ENCODE data around the gene INO80E. TPM values are rescaled to one million over a fixed set of nuclear protein-coding genes. Genes with fewer than 3 reads are reported as not detected.

Gene INO80E
- total RNA-seq, 4 donors from 2014 or later = 45.4 to 74.8 (median 55.5) TPM

DNA sequence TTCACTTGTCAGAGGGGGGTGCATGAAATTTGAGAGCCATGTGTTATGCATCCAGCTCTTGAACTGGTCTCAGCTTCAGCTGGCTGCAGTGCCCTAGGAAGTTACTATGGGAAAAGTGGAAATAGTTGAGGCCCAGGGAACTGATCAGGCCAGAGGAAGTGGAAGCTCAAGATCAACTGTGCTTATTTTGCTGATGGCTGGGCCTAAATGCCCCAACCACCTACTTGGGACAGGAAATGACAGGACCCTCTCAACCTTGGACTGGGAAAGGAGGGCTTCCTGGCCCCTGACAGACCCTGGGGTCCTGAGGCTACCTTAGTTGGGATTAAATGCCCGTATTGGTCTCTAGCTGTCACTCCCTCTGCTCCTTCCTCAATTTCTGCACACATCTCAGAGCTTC, 23.5 kb upstream of the INO80E start:
- ATAC-seq = no peak
- no peaks in the 10 kb centered on the region for H3K27me3 ChIP-seq
- no peak for TF ChIP-seq POLR2A (IDR thresholded peaks at IDR 0.05)
- TF ChIP-seq, protein P1, sequence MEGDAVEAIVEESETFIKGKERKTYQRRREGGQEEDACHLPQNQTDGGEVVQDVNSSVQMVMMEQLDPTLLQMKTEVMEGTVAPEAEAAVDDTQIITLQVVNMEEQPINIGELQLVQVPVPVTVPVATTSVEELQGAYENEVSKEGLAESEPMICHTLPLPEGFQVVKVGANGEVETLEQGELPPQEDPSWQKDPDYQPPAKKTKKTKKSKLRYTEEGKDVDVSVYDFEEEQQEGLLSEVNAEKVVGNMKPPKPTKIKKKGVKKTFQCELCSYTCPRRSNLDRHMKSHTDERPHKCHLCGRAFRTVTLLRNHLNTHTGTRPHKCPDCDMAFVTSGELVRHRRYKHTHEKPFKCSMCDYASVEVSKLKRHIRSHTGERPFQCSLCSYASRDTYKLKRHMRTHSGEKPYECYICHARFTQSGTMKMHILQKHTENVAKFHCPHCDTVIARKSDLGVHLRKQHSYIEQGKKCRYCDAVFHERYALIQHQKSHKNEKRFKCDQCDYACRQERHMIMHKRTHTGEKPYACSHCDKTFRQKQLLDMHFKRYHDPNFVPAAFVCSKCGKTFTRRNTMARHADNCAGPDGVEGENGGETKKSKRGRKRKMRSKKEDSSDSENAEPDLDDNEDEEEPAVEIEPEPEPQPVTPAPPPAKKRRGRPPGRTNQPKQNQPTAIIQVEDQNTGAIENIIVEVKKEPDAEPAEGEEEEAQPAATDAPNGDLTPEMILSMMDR (IDR thresholded peaks at IDR 0.05 in 4 of 5, conservative IDR thresholded peaks at IDR 0.05 in 1 of 5) = no peak
- no peak overlapping the region for H3K4me3 ChIP-seq
- intact Hi-C loops (cut with DNase I; ENCODE audit: low total_unique reads) = loop anchor here (2.0 kb wide), 1 partner anchor 46 kb away; the partner anchor contains the start of gene KCTD13
- H3K36me3 ChIP-seq = peaks cover 0 to 16% of the 10 kb centered on the region in 2 donors
- DNase-seq = no peak
- H3K27ac ChIP-seq = no peak overlapping the region
- no peaks in the 10 kb centered on the region for H3K9me3 ChIP-seq
- peaks cover 26 to 28% of the 10 kb centered on the region in 2 donors for H3K4me1 ChIP-seq
- in situ Hi-C loops (cut with MboI; ENCODE audit: low sequenced_read_pairs in 4 of 4) = loop anchor here in 1 of 4 donors (10.0 kb wide), 1 partner anchor 48 kb away; the partner anchor contains the start of gene KCTD13

- in situ Hi-C loops (cut with MboI; ENCODE audit: low sequenced_read_pairs in 4 of 4) = loop anchor here in 1 of 4 donors (10.0 kb wide), 1 partner anchor 48 kb away; the partner anchor contains the start of gene KCTD13
- no peaks in the 10 kb centered on the region for H3K27me3 ChIP-seq
Measured at GRCh38 chr16:29972992-29973383, 23.1 kb upstream of the INO80E start.

GRCh38 chr16:29973384-29974246, 22.4 kb upstream of the INO80E start, which contains the start of gene TAOK2:
Gene TAOK2 (plus strand): TSS chr16:29973868. CDS start chr16:29977773, 3,905 bp downstream.
- ATAC-seq (peak; percentile 91 to 94), DNase-seq (peak; percentile 97 to 99)
- H3K27me3 ChIP-seq = no peaks in the 10 kb centered on the region
- H3K4me1 ChIP-seq = peaks cover 26 to 28% of the 10 kb centered on the region in 2 donors
- H3K27ac ChIP-seq = peak within 1 kb of the TSS; percentile 94 to 100 (median 98)
- H3K36me3 ChIP-seq = peaks cover 0 to 15% of the 10 kb centered on the region in 2 donors
- intact Hi-C loops (cut with DNase I; ENCODE audit: low total_unique reads) = loop anchor here (1.0 to 2.0 kb wide), 2 partner anchors 23 to 47 kb away; partner anchors contain the start of genes INO80E and KCTD13
- H3K9me3 ChIP-seq = no peaks in the 10 kb centered on the region
- TF ChIP-seq POLR2A (IDR thresholded peaks at IDR 0.05) = peak; percentile 83 to 86
- TF ChIP-seq, protein P1 (IDR thresholded peaks at IDR 0.05 in 4 of 5, conservative IDR thresholded peaks at IDR 0.05 in 1 of 5) = no peak
- in situ Hi-C loops (cut with MboI; ENCODE audit: low sequenced_read_pairs in 4 of 4) = loop anchor here in 1 of 4 donors (10.0 kb wide), 1 partner anchor 49 kb away; the partner anchor contains the start of gene KCTD13
- H3K4me3 ChIP-seq = peak within 1 kb of the TSS; percentile 90 to 99 (median 94)

More at GRCh38 chr16:29972992-29973383, 23.1 kb upstream of the INO80E start:
- TF ChIP-seq POLR2A (IDR thresholded peaks at IDR 0.05) = no peak
- TF ChIP-seq, protein P1 (IDR thresholded peaks at IDR 0.05 in 4 of 5, conservative IDR thresholded peaks at IDR 0.05 in 1 of 5) = no peak
- DNase-seq (no peak), ATAC-seq (no peak)
- intact Hi-C loops (cut with DNase I; ENCODE audit: low total_unique reads) = loop anchor here (1.0 to 2.0 kb wide), 2 partner anchors 23 to 46 kb away; partner anchors contain the start of genes INO80E and KCTD13
- H3K4me3 ChIP-seq = peak overlapping the region; percentile 90 to 99 (median 94)
- no peaks in the 10 kb centered on the region for H3K9me3 ChIP-seq
- peaks cover 26 to 28% of the 10 kb centered on the region in 2 donors for H3K4me1 ChIP-seq
- H3K36me3 ChIP-seq = peaks cover 0 to 14% of the 10 kb centered on the region in 2 donors
- H3K27ac ChIP-seq = peak overlapping the region; percentile 94 to 100 (median 98)

- Histone ChIP-seq H3K4me1 (peaks cover 26 to 28% of the 10 kb centered on the region in 2 donors), H3K27me3 (no peaks in the 10 kb centered on the region), H3K36me3 (peaks cover 0 to 19% of the 10 kb centered on the region in 2 donors), H3K27ac (peak overlapping the region; percentile 94 to 100 (median 98)), H3K4me3 (peak overlapping the region; percentile 90 to 99 (median 94)), H3K9me3 (no peaks in the 10 kb centered on the region)
- in situ Hi-C loops (cut with MboI; ENCODE audit: low sequenced_read_pairs in 4 of 4) = loop anchor here in 1 of 4 donors (10.0 kb wide), 1 partner anchor 50 kb away; the partner anchor contains the start of gene KCTD13
- intact Hi-C loops (cut with DNase I; ENCODE audit: low total_unique reads) = loop anchor here (5.0 kb wide), 1 partner anchor 162 kb away; the partner anchor contains the start of gene PRRT2
- DNase-seq = no peak
- peak in 1 of 2 donors; percentile 24 for ATAC-seq
- TF ChIP-seq POLR2A (IDR thresholded peaks at IDR 0.05) = peak in 1 of 2 donors; percentile 57
- TF ChIP-seq, protein P1 (IDR thresholded peaks at IDR 0.05 in 4 of 5, conservative IDR thresholded peaks at IDR 0.05 in 1 of 5) = no peak
Measured at GRCh38 chr16:29974291-29975133, 21.5 kb upstream of the INO80E start.

Data from gastrocnemius medialis (tissue), 4 donors.